Activated CD8-positive, alpha-beta memory T cell treated with anti-CD3 and anti-CD28 coated beads, Interleukin-2, amount 50 U/mL, for 4 hours (primary cell): ENCODE results near the gene SORBS2.

Source experiments
- DNase-seq: peaks from one replicate; pipeline ENCODE4 v3.0.0-alpha.2; 2020

Gene SORBS2

GRCh38 chr4:185834778-185835177 lies 22.8 kb upstream of the SORBS2 start:
- no peak for DNase-seq

GRCh38 chr4:185834088-185834487 lies 22.1 kb upstream of the SORBS2 start:
- no peak for DNase-seq

- DNase-seq: no peak
These were observed 21.1 kb upstream of the SORBS2 start for GRCh38 chr4:185833055-185833598.

- no peak for DNase-seq
These were observed 19.3 kb upstream of the SORBS2 start for GRCh38 chr4:185831125-185831815.

GRCh38 chr4:185830263-185830994 lies 18.4 kb upstream of the SORBS2 start:
- DNase-seq: no peak

- DNase-seq: no peak
These were observed 14.4 kb upstream of the SORBS2 start for GRCh38 chr4:185826381-185826780.

- DNase-seq: no peak
These were observed 13.7 kb upstream of the SORBS2 start for GRCh38 chr4:185825737-185826136.

- DNase-seq: no peak
These were observed 10.8 kb upstream of the SORBS2 start for GRCh38 chr4:185822791-185823190.

- no peak for DNase-seq
These were observed 9.0 kb upstream of the SORBS2 start for GRCh38 chr4:185821029-185821419.

- DNase-seq: no peak
These were observed 8.4 kb upstream of the SORBS2 start for GRCh38 chr4:185820146-185821028.

- DNase-seq: no peak
These were observed 7.2 kb upstream of the SORBS2 start for GRCh38 chr4:185819144-185819543.

- DNase-seq: no peak
These were observed 5.4 kb upstream of the SORBS2 start for GRCh38 chr4:185817403-185817818.

GRCh38 chr4:185813133-185813532 lies 1.1 kb upstream of the SORBS2 start:
- DNase-seq: no peak

- no peak for DNase-seq
These were observed 1.1 kb downstream of the SORBS2 start for GRCh38 chr4:185810746-185811508.

GRCh38 chr4:185809533-185810071 lies 2.4 kb downstream of the SORBS2 start:
- DNase-seq: no peak

GRCh38 chr4:185809121-185809520 lies 2.9 kb downstream of the SORBS2 start:
- DNase-seq: no peak

GRCh38 chr4:185805979-185806378 lies 6.0 kb downstream of the SORBS2 start:
- no peak for DNase-seq

GRCh38 chr4:185805262-185805802 lies 6.7 kb downstream of the SORBS2 start:
- no peak for DNase-seq

- no peak for DNase-seq
These were observed 9.0 kb downstream of the SORBS2 start for GRCh38 chr4:185803022-185803421.

- no peak for DNase-seq
These were observed 10.5 kb downstream of the SORBS2 start for GRCh38 chr4:185801471-185801870.

GRCh38 chr4:185800266-185800945 lies 11.6 kb downstream of the SORBS2 start:
- no peak for DNase-seq
